Natural killer cell (primary cell): ENCODE results near the gene AURKAIP1. TPM values are rescaled to one million over a fixed set of nuclear protein-coding genes. Genes with fewer than 3 reads are reported as not detected.

Source experiments
- ATAC-seq, 3 donors: fragments of 150-1000 bp in 2 of 3; fragments of 200-7000 bp in 1 of 3; cut with Tn5 transposase; 1 replicate in 1 of 3; 2 replicates in 2 of 3; pipeline ENCODE4 v1.10.0; 2021; ENCODE audit warnings: mild to moderate bottlenecking in 2 of 3, moderate library complexity in 2 of 3
- DNase-seq, 2 donors: peaks; one replicate each; pipeline versions ENCODE4 v3.0.0 to v3.0.0-alpha.2; 2013 to 2021; ENCODE audit warnings: mixed read lengths in 1 of 2
- H3K27ac ChIP-seq: one replicate; pipeline ENCODE4 v1.5.1; 2013; ENCODE audit warnings: mild to moderate bottlenecking, low read length
- H3K27me3 ChIP-seq: one replicate; pipeline ENCODE4 v1.6.1; 2013; ENCODE audit warnings: low read length; ENCODE audit not compliant: control insufficient read depth, insufficient read depth
- H3K36me3 ChIP-seq: one replicate; pipeline ENCODE4 v1.6.1; 2013; ENCODE audit warnings: low read length; ENCODE audit not compliant: control insufficient read depth, insufficient read depth
- H3K4me1 ChIP-seq: one replicate; pipeline ENCODE4 v1.6.1; 2013; ENCODE audit warnings: low read length; ENCODE audit not compliant: control insufficient read depth, insufficient read depth
- H3K4me3 ChIP-seq: one replicate; pipeline ENCODE4 v1.5.1; 2013; ENCODE audit warnings: low read length
- H3K9me3 ChIP-seq: one replicate; pipeline ENCODE4 v1.6.1; 2013; ENCODE audit warnings: low read length; ENCODE audit not compliant: control insufficient read depth, insufficient read depth
- H3K27ac Mint-ChIP-seq, 2 donors: one replicate each; pipeline ENCODE4 v1.8.0; 2022; ENCODE audit warnings: mild to moderate bottlenecking in 2 of 2, mixed read lengths in 2 of 2, moderate library complexity in 1 of 2
- H3K27me3 Mint-ChIP-seq, 2 donors: one replicate each; pipeline ENCODE4 v1.8.0; 2022; ENCODE audit warnings: low read depth in 2 of 2, mixed read lengths in 2 of 2
- H3K36me3 Mint-ChIP-seq: one replicate; pipeline ENCODE4 v1.8.0; 2022; ENCODE audit warnings: mixed read lengths
- H3K4me1 Mint-ChIP-seq, 2 donors: one replicate each; pipeline ENCODE4 v1.8.0; 2022; ENCODE audit warnings: mixed read lengths in 2 of 2
- H3K4me3 Mint-ChIP-seq: one replicate; pipeline ENCODE4 v1.8.0; 2022; ENCODE audit warnings: mild to moderate bottlenecking, moderate library complexity, mixed read lengths
- H3K9me3 Mint-ChIP-seq, 2 donors: one replicate each; pipeline ENCODE4 v1.8.0; 2022; ENCODE audit warnings: mixed read lengths in 2 of 2
- WGBS: methylation state at CpG from one replicate; pipeline ENCODE4 v1.1.7; 2013; ENCODE audit warnings: missing lambda C conversion rate; ENCODE audit not compliant: insufficient coverage; 5-methylcytosine and 5-hydroxymethylcytosine counted together
- intact Hi-C: fragments of 100-400 bp; cut with micrococcal nuclease; formaldehyde crosslinking; loops from one replicate; pipeline ENCODE4 v1.14.2; 2022
- total RNA-seq, 4 donors: library from RNA; stranded (reverse); fragments of 120-200 nt in 1 of 4; gene quantifications; one replicate each; pipeline versions ENCODE4 v1.2.3 to v1.2.4, GENCODE V29; 2013 to 2022
- TF ChIP-seq, protein P1 (sequence below): fragments of 200-600 bp; IDR thresholded peaks from one replicate; pipeline ENCODE4 v1.8.0; 2022; ENCODE audit warnings: antibody characterized with exemption

AURKAIP1 gene
- total RNA-seq, 3 donors from 2014 or later (not counting 1 experiment from before 2014, with no cell fraction given) = 60.0 to 76.3 (median 64.6) TPM

DNA sequence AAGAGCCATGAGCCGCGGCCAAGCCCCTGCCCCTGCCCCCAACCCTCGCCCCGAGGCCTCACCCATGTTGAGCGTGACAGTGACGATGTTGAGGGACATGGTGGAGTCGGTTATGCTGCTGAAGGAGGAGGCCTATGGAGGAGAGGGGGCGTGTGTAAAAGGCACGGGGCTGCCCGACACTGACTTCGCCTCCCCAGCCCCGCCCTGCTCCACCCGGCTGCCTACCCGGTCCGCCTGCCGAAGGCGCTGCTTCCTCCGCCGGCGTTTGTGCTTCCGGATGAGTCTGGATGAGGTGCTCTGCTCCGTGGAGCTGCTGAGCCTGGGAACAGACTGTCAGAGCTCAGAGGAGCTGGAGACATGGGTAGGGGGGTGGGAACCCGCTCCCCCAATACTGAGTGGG lies 34.8 kb downstream of the AURKAIP1 start:
- Mint-ChIP-seq H3K36me3 (no peaks in the 10 kb centered on the region), H3K4me1 (peaks cover 0 to 6% of the 10 kb centered on the region in 2 donors), H3K27ac (no peak overlapping the region), H3K27me3 (no peaks in the 10 kb centered on the region), H3K4me3 (no peak overlapping the region), H3K9me3 (no peaks in the 10 kb centered on the region)
- H3K9me3 ChIP-seq = no peaks in the 10 kb centered on the region
- H3K27me3 ChIP-seq = no peaks in the 10 kb centered on the region
- 95% methylated on average over 23 of the region's 23 CpGs for WGBS
- no peak overlapping the region for H3K4me3 ChIP-seq
- no peaks in the 10 kb centered on the region for H3K4me1 ChIP-seq
- TF ChIP-seq, protein P1, sequence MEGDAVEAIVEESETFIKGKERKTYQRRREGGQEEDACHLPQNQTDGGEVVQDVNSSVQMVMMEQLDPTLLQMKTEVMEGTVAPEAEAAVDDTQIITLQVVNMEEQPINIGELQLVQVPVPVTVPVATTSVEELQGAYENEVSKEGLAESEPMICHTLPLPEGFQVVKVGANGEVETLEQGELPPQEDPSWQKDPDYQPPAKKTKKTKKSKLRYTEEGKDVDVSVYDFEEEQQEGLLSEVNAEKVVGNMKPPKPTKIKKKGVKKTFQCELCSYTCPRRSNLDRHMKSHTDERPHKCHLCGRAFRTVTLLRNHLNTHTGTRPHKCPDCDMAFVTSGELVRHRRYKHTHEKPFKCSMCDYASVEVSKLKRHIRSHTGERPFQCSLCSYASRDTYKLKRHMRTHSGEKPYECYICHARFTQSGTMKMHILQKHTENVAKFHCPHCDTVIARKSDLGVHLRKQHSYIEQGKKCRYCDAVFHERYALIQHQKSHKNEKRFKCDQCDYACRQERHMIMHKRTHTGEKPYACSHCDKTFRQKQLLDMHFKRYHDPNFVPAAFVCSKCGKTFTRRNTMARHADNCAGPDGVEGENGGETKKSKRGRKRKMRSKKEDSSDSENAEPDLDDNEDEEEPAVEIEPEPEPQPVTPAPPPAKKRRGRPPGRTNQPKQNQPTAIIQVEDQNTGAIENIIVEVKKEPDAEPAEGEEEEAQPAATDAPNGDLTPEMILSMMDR = no peak
- ATAC-seq = no peak
- intact Hi-C loops = no loop called here
- H3K36me3 ChIP-seq = peaks cover 2% of the 10 kb centered on the region
- no peak for DNase-seq
- H3K27ac ChIP-seq = no peak overlapping the region

DNA sequence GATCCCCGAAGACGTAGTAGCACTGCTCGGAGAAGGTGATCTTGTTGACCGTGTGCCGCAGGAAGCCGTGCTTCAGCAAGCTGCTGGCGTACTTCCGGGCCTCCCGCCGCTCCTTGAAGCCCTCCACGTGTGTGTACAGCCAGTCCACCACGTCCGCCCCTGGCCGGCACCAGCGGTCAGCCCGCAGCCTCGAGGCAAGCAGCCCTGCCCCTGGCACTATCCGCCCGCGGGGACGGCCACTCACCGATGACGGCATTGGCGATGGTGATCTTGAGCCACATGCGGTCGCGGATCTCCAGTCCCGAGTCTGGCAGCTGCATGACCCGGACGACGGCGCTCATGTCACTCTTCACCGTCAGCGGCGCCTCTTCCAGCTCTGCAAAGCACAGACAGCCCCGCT lies 36.7 kb downstream of the AURKAIP1 start:
- no peaks in the 10 kb centered on the region for H3K9me3 Mint-ChIP-seq
- peaks cover 0 to 2% of the 10 kb centered on the region in 2 donors for H3K4me1 Mint-ChIP-seq
- H3K4me1 ChIP-seq = no peaks in the 10 kb centered on the region
- H3K4me3 ChIP-seq = no peak overlapping the region
- no peaks in the 10 kb centered on the region for H3K27me3 ChIP-seq
- 96% methylated on average over 36 of the region's 36 CpGs for WGBS
- no peak overlapping the region for H3K4me3 Mint-ChIP-seq
- peaks cover 2% of the 10 kb centered on the region for H3K36me3 ChIP-seq
- no peaks in the 10 kb centered on the region for H3K9me3 ChIP-seq
- no peak for DNase-seq
- TF ChIP-seq, protein P1 = no peak
- H3K27ac Mint-ChIP-seq = no peak overlapping the region
- no peak for ATAC-seq
- H3K36me3 Mint-ChIP-seq = no peaks in the 10 kb centered on the region
- intact Hi-C loops = no loop called here
- no peak overlapping the region for H3K27ac ChIP-seq
- H3K27me3 Mint-ChIP-seq = no peaks in the 10 kb centered on the region

DNA sequence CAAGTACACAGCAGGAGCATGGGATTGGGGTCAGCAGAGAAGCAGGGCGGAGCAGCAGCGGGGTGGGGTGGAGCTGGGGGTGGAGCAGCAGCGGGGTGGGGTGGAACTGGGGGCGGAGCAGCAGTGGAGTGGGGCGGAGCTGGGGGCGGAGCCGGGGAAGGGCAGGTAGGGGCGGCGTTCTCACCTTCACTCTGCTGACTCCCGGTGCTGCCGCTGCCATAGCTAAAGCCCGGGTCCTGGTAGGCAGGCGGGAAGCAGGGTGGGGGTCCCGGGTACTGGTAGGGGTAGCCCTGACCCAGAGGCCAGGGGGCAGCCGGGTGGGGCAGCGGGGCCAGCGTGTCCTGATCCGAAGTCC lies 37.2 kb downstream of the AURKAIP1 start:
- TF ChIP-seq, protein P1 = no peak
- Histone ChIP-seq H3K36me3 (peaks cover 2% of the 10 kb centered on the region), H3K27ac (no peak overlapping the region), H3K4me3 (no peak overlapping the region), H3K4me1 (no peaks in the 10 kb centered on the region), H3K27me3 (no peaks in the 10 kb centered on the region), H3K9me3 (no peaks in the 10 kb centered on the region)
- Mint-ChIP-seq H3K4me3 (no peak overlapping the region), H3K4me1 (no peaks in the 10 kb centered on the region), H3K27me3 (no peaks in the 10 kb centered on the region), H3K36me3 (no peaks in the 10 kb centered on the region), H3K9me3 (no peaks in the 10 kb centered on the region), H3K27ac (no peak overlapping the region)
- intact Hi-C loops = no loop called here
- 94% methylated on average over 18 of the region's 18 CpGs for WGBS
- ATAC-seq = peak in 1 of 3 donors; percentile 44
- DNase-seq = peak in 1 of 2 donors; percentile 50
